OCI-LY7 (cell line): ENCODE results near the gene ABCB9.

Experiments
- EZH2phosphoT487 ChIP-seq: fragments of 200-600 bp; sonication (generic); IDR thresholded peaks from 2 replicates; pipeline ENCODE4 v1.6.1; 2018; ENCODE audit warnings: low read depth, borderline replicate concordance, mild to moderate bottlenecking, mixed run types, antibody characterized with exemption, low read length, moderate library complexity, mixed read lengths
- TF ChIP-seq, protein P1 (sequence below): fragments of 200-600 bp; sonication (generic); conservative IDR thresholded peaks from 2 replicates; pipeline ENCODE4 v1.5.1; 2014; ENCODE audit warnings: mild to moderate bottlenecking, antibody characterized with exemption, low read length, moderate library complexity, mixed read lengths

- TF ChIP-seq, protein P1, sequence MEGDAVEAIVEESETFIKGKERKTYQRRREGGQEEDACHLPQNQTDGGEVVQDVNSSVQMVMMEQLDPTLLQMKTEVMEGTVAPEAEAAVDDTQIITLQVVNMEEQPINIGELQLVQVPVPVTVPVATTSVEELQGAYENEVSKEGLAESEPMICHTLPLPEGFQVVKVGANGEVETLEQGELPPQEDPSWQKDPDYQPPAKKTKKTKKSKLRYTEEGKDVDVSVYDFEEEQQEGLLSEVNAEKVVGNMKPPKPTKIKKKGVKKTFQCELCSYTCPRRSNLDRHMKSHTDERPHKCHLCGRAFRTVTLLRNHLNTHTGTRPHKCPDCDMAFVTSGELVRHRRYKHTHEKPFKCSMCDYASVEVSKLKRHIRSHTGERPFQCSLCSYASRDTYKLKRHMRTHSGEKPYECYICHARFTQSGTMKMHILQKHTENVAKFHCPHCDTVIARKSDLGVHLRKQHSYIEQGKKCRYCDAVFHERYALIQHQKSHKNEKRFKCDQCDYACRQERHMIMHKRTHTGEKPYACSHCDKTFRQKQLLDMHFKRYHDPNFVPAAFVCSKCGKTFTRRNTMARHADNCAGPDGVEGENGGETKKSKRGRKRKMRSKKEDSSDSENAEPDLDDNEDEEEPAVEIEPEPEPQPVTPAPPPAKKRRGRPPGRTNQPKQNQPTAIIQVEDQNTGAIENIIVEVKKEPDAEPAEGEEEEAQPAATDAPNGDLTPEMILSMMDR: no peak
- no peak for TF ChIP-seq EZH2phosphoT487
These were observed 13.6 kb upstream of the ABCB9 start for GRCh38 chr12:122979908-122980182.
